ENCODE data around the gene BSN. TPM values are rescaled to one million over a fixed set of nuclear protein-coding genes. Genes with fewer than 3 reads are reported as not detected.
A peak's percentile ranks its signal among the peaks of the same experiment; 100 is the strongest.

BSN gene
- total RNA-seq, 3 donors from 2014 or later = 0.17 to 1.2 (median 0.36) TPM

GRCh38 chr3:49647741-49648140 is 93.5 kb downstream of the BSN start:
- Histone ChIP-seq H3K4me3 (no peak overlapping the region), H3K9me3 (no peaks in the 10 kb centered on the region), H3K36me3 (ENCODE audit: low read depth) (no peaks in the 10 kb centered on the region), H3K4me1 (ENCODE audit: low read depth) (no peaks in the 10 kb centered on the region)
- DNase-seq (no peak), ATAC-seq (no peak)
- no peak for TF ChIP-seq CTCF (IDR thresholded peaks at IDR 0.05)
- intact Hi-C loops (cut with DNase I, micrococcal nuclease) = no loop called here

GRCh38 chr3:49648354-49649019 is 94.2 kb downstream of the BSN start:
- no peaks in the 10 kb centered on the region for H3K4me1 ChIP-seq (ENCODE audit: low read depth)
- intact Hi-C loops (cut with DNase I, micrococcal nuclease) = no loop called here
- no peak for ATAC-seq
- no peak for DNase-seq
- no peak overlapping the region for H3K4me3 ChIP-seq
- TF ChIP-seq CTCF (IDR thresholded peaks at IDR 0.05) = no peak
- H3K9me3 ChIP-seq = no peaks in the 10 kb centered on the region
- no peaks in the 10 kb centered on the region for H3K36me3 ChIP-seq (ENCODE audit: low read depth)

DNA sequence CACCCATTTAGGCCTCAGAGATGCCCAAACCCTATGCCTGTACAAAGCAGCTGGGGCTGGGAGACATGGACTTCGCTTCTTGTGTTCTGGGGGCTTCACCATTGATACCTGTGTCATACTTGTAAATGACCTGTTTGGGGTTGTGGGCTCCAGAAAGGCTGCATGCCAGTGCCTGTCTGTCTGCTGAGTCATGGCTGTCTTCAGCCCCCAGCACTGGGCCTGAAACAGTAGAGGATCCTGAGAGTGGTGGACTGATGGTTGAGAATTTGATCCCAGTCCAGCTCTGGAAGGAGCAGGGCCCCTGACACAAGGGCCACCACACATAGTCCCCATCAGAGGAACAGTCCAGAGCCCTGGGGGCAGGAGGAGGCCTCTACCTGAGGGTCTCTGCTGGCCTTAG is 95.3 kb downstream of the BSN start:
- no peak overlapping the region for H3K4me3 ChIP-seq
- H3K36me3 ChIP-seq (ENCODE audit: low read depth) = no peaks in the 10 kb centered on the region
- intact Hi-C loops (cut with DNase I, micrococcal nuclease) = no loop called here
- no peaks in the 10 kb centered on the region for H3K4me1 ChIP-seq (ENCODE audit: low read depth)
- ATAC-seq (no peak), DNase-seq (no peak)
- no peak for TF ChIP-seq CTCF (IDR thresholded peaks at IDR 0.05)
- H3K9me3 ChIP-seq = no peaks in the 10 kb centered on the region

- DNase-seq (peak in 1 of 3 donors; percentile 5), ATAC-seq (no peak)
- no peaks in the 10 kb centered on the region for H3K36me3 ChIP-seq (ENCODE audit: low read depth)
- H3K4me3 ChIP-seq = no peak overlapping the region
- no peak for TF ChIP-seq CTCF (IDR thresholded peaks at IDR 0.05)
- no peaks in the 10 kb centered on the region for H3K4me1 ChIP-seq (ENCODE audit: low read depth)
- intact Hi-C loops (cut with DNase I, micrococcal nuclease) = no loop called here
- no peaks in the 10 kb centered on the region for H3K9me3 ChIP-seq
These were observed 95.9 kb downstream of the BSN start for GRCh38 chr3:49650177-49650576.

- ATAC-seq (no peak), DNase-seq (peak in 1 of 3 donors; percentile 36)
- no peak for TF ChIP-seq CTCF (IDR thresholded peaks at IDR 0.05)
- intact Hi-C loops (cut with DNase I, micrococcal nuclease) = no loop called here
- no peaks in the 10 kb centered on the region for H3K4me1 ChIP-seq (ENCODE audit: low read depth)
- no peak overlapping the region for H3K4me3 ChIP-seq
- no peaks in the 10 kb centered on the region for H3K9me3 ChIP-seq
- H3K36me3 ChIP-seq (ENCODE audit: low read depth) = no peaks in the 10 kb centered on the region
These were observed 96.4 kb downstream of the BSN start for GRCh38 chr3:49650637-49651036.
